Measurements from ENCODE around the gene CAP2. TPM values are rescaled to one million over a fixed set of nuclear protein-coding genes. Genes with fewer than 3 reads are reported as not detected.

Gene CAP2
- total and polyA plus RNA-seq, 8 donors = 2.7 to 4.0 (median 3.5) TPM

GRCh38 chr6:17454316-17455005, 61.1 kb downstream of the CAP2 start:
- no peak for FAIRE-seq
- no peaks in the 10 kb centered on the region for H3K4me1 ChIP-seq
- no peak for DNase-seq
- no peak overlapping the region for H3K27ac ChIP-seq
- TF ChIP-seq CTCF (IDR thresholded peaks at IDR 0.05) = no peak
- intact Hi-C loops (cut with DNase I) = no loop called here
- H3K36me3 ChIP-seq = no peaks in the 10 kb centered on the region
- H3K27me3 ChIP-seq = no peaks in the 10 kb centered on the region
- no peaks in the 10 kb centered on the region for H3K9me3 ChIP-seq
- H3K4me3 ChIP-seq = no peak overlapping the region
- no peak for ATAC-seq
- WGBS, 2 donors = 92 to 96% methylated on average over 7 of the region's 7 CpGs

- 94 to 98% methylated on average over 7 of the region's 7 CpGs for WGBS, 2 donors
- no peak for TF ChIP-seq CTCF (IDR thresholded peaks at IDR 0.05)
- no peak for FAIRE-seq
- intact Hi-C loops (cut with DNase I) = no loop called here
- no peaks in the 10 kb centered on the region for H3K9me3 ChIP-seq
- H3K4me3 ChIP-seq = no peak overlapping the region
- no peak for ATAC-seq
- H3K4me1 ChIP-seq = no peaks in the 10 kb centered on the region
- H3K36me3 ChIP-seq = no peaks in the 10 kb centered on the region
- DNase-seq = no peak
- no peak overlapping the region for H3K27ac ChIP-seq
- H3K27me3 ChIP-seq = no peaks in the 10 kb centered on the region
Observed at GRCh38 chr6:17455919-17456318, 62.5 kb downstream of the CAP2 start.

- FAIRE-seq = no peak
- H3K27me3 ChIP-seq = no peaks in the 10 kb centered on the region
- no peak overlapping the region for H3K27ac ChIP-seq
- 89 to 92% methylated on average over 3 of the region's 3 CpGs for WGBS, 2 donors
- H3K36me3 ChIP-seq = no peaks in the 10 kb centered on the region
- ATAC-seq = no peak
- TF ChIP-seq CTCF (IDR thresholded peaks at IDR 0.05) = no peak
- no peaks in the 10 kb centered on the region for H3K4me1 ChIP-seq
- H3K9me3 ChIP-seq = no peaks in the 10 kb centered on the region
- DNase-seq = no peak
- H3K4me3 ChIP-seq = no peak overlapping the region
- intact Hi-C loops (cut with DNase I) = no loop called here
Observed at GRCh38 chr6:17456711-17457110, 63.3 kb downstream of the CAP2 start.

GRCh38 chr6:17457405-17457804, 64.0 kb downstream of the CAP2 start:
- TF ChIP-seq CTCF (IDR thresholded peaks at IDR 0.05) = no peak
- Histone ChIP-seq H3K9me3 (no peaks in the 10 kb centered on the region), H3K27me3 (no peaks in the 10 kb centered on the region), H3K27ac (no peak overlapping the region), H3K4me3 (no peak overlapping the region), H3K4me1 (no peaks in the 10 kb centered on the region), H3K36me3 (no peaks in the 10 kb centered on the region)
- DNase-seq = no peak
- ATAC-seq = no peak
- FAIRE-seq = no peak
- intact Hi-C loops (cut with DNase I) = no loop called here
- 90% methylated on average over 4 of the region's 4 CpGs for WGBS, 2 donors

GRCh38 chr6:17457956-17458355, 64.6 kb downstream of the CAP2 start:
- intact Hi-C loops (cut with DNase I) = no loop called here
- H3K9me3 ChIP-seq = no peaks in the 10 kb centered on the region
- DNase-seq (no peak), FAIRE-seq (no peak), ATAC-seq (no peak)
- 92 to 94% methylated on average over 3 of the region's 3 CpGs for WGBS, 2 donors
- H3K36me3 ChIP-seq = no peaks in the 10 kb centered on the region
- no peak for TF ChIP-seq CTCF (IDR thresholded peaks at IDR 0.05)
- no peak overlapping the region for H3K27ac ChIP-seq
- no peaks in the 10 kb centered on the region for H3K4me1 ChIP-seq
- no peak overlapping the region for H3K4me3 ChIP-seq
- no peaks in the 10 kb centered on the region for H3K27me3 ChIP-seq
